ENCODE data around the gene COPS8. TPM values are rescaled to one million over a fixed set of nuclear protein-coding genes. Genes with fewer than 3 reads are reported as not detected.

COPS8 gene
- total and polyA plus RNA-seq, 2 experiments from 2014 or later = 120 to 130 TPM

DNA sequence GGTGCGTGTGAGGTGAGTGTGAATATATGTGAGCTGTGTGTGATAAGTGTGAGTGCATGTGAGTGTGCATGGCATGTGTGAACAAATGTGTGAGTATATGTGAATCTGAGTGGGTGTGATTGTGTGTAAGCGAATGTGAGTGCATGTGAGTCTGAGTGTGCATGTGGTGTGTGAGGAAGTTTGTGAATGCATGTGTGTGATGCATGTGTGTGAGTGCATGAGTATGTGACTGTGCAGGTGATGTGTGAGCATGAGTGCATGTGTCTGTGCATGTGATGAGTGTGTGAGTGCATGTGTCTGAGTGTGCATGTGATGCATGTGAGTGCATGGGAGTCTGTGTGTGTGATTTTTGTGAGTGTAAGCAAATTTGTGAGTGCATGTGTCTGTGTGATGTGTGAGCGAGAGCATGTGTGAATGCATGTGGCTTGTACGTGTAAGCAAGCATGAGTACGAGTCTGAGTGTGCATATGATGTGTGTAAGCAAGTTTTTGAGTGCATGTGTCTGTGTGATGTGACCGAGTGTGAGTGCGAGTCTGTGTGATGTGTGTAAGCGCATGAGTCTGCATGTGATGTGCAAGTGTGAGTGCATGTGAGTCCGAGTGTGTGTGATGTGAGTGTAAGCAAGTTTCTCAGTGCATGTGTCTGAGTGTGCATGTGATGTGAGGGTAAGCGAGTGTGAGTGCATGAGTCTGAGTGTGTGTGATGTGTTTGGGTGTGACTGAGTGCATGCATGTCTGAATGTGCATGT lies 43.3 kb downstream of the COPS8 start:
- TF ChIP-seq, protein P1, sequence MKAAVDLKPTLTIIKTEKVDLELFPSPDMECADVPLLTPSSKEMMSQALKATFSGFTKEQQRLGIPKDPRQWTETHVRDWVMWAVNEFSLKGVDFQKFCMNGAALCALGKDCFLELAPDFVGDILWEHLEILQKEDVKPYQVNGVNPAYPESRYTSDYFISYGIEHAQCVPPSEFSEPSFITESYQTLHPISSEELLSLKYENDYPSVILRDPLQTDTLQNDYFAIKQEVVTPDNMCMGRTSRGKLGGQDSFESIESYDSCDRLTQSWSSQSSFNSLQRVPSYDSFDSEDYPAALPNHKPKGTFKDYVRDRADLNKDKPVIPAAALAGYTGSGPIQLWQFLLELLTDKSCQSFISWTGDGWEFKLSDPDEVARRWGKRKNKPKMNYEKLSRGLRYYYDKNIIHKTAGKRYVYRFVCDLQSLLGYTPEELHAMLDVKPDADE (IDR thresholded peaks at IDR 0.05) = no peak
- TF ChIP-seq ZNF114 (CRISPR knock-in tag; IDR thresholded peaks at IDR 0.05) (no peak), POLR2AphosphoS5 (IDR thresholded peaks at IDR 0.05; ENCODE audit: low read depth) (no peak), EZH2 (IDR thresholded peaks at IDR 0.05; ENCODE audit: low read depth, unreplicated experiment) (no peak), EZH2phosphoT487 (IDR thresholded peaks at IDR 0.05; ENCODE audit: unreplicated experiment) (no peak), STAT1 (IDR thresholded peaks at IDR 0.05; ENCODE audit: unreplicated experiment) (no peak), JUNB (IDR thresholded peaks at IDR 0.05; ENCODE audit: unreplicated experiment) (no peak)
- TF ChIP-seq, protein P2, sequence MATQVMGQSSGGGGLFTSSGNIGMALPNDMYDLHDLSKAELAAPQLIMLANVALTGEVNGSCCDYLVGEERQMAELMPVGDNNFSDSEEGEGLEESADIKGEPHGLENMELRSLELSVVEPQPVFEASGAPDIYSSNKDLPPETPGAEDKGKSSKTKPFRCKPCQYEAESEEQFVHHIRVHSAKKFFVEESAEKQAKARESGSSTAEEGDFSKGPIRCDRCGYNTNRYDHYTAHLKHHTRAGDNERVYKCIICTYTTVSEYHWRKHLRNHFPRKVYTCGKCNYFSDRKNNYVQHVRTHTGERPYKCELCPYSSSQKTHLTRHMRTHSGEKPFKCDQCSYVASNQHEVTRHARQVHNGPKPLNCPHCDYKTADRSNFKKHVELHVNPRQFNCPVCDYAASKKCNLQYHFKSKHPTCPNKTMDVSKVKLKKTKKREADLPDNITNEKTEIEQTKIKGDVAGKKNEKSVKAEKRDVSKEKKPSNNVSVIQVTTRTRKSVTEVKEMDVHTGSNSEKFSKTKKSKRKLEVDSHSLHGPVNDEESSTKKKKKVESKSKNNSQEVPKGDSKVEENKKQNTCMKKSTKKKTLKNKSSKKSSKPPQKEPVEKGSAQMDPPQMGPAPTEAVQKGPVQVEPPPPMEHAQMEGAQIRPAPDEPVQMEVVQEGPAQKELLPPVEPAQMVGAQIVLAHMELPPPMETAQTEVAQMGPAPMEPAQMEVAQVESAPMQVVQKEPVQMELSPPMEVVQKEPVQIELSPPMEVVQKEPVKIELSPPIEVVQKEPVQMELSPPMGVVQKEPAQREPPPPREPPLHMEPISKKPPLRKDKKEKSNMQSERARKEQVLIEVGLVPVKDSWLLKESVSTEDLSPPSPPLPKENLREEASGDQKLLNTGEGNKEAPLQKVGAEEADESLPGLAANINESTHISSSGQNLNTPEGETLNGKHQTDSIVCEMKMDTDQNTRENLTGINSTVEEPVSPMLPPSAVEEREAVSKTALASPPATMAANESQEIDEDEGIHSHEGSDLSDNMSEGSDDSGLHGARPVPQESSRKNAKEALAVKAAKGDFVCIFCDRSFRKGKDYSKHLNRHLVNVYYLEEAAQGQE (IDR thresholded peaks at IDR 0.05; ENCODE audit: unreplicated experiment) = no peak
- no peak overlapping the region for H2AFZ ChIP-seq
- H3F3A ChIP-seq (replicated peaks; ENCODE audit: low read depth) = 0 out of 2 replicates have a peak, but pooled peaks cover 5% of the 10 kb centered on the region
- no peaks in the 10 kb centered on the region for H3K4me1 ChIP-seq (ENCODE audit: insufficient read depth)
- H3K4me3 ChIP-seq = no peak overlapping the region
- Mint-ChIP-seq H3K36me3 (ENCODE audit: low read depth) (no peaks in the 10 kb centered on the region), H3K9me3 (no peaks in the 10 kb centered on the region), H3K4me1 (peaks cover 2% of the 10 kb centered on the region; the same call in 1 of the 3 replicates), H3K27ac (no peak overlapping the region), H3K27me3 (ENCODE audit: insufficient read depth, low read depth, poor library complexity) (no peaks in the 10 kb centered on the region), H3K4me3 (no peak overlapping the region)
- no peak overlapping the region for H3K27ac ChIP-seq (ENCODE audit: low read depth)
- H3K9me2 ChIP-seq (ENCODE audit: insufficient read depth) = no peaks in the 10 kb centered on the region; the same call in 1 of the 2 replicates
- DNase-seq (ENCODE audit: low spot score) (no peak), ATAC-seq (no peak)
- H4K20me1 ChIP-seq (replicated peaks; ENCODE audit: insufficient read depth) = no peaks in the 10 kb centered on the region
- no peaks in the 10 kb centered on the region for H3K36me3 ChIP-seq (ENCODE audit: insufficient read depth)
- H3K4me2 ChIP-seq = no peak overlapping the region
- H3K27me3 ChIP-seq (ENCODE audit: insufficient read depth) = no peaks in the 10 kb centered on the region
- no peaks in the 10 kb centered on the region for H3K79me2 ChIP-seq (replicated peaks; ENCODE audit: insufficient read depth)

DNA sequence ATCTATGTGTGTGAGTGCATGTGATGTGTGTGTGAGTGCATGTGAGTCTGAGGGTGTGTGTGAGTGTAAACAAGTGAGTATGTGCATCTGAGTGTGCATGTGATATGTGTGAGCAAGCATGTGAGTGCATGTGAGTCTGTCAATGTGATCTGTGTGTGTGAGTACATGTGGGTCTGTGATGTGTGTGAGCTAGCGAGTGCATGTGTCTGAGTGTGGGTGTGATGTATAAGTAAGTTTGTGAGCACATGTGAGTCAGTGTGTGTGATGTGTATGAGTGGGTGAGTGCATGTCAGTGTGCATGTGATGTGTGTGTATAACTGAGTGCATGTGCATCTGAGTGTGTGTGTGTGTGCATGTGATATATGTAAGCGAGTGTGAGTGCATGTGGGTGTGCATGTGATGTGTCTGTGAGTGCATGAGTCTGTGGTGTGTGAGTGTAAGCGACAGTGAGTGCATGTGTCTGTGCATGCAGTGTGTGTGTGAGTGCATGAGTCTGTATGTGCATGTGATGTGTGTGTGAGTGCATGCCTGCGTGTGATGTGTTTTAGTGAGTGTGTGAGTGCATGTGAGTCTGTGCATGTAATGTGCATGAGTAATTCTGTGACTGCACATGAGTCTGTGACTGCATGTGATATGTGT lies 44.1 kb downstream of the COPS8 start:
- no peaks in the 10 kb centered on the region for H3K36me3 ChIP-seq (ENCODE audit: insufficient read depth)

More for the DNA sequence above, 44.1 kb downstream of the COPS8 start:
- ATAC-seq (no peak), DNase-seq (ENCODE audit: low spot score) (no peak)
- Mint-ChIP-seq H3K9me3 (no peaks in the 10 kb centered on the region), H3K4me3 (no peak overlapping the region), H3K36me3 (ENCODE audit: low read depth) (no peaks in the 10 kb centered on the region), H3K27me3 (ENCODE audit: insufficient read depth, low read depth, poor library complexity) (no peaks in the 10 kb centered on the region), H3K4me1 (peaks cover 2% of the 10 kb centered on the region; the same call in 1 of the 3 replicates), H3K27ac (no peak overlapping the region)
- H3K4me3 ChIP-seq = no peak overlapping the region
- no peaks in the 10 kb centered on the region for H3K27me3 ChIP-seq (ENCODE audit: insufficient read depth)
- H3K79me2 ChIP-seq (replicated peaks; ENCODE audit: insufficient read depth) = no peaks in the 10 kb centered on the region
- no peak for TF ChIP-seq POLR2AphosphoS5 (IDR thresholded peaks at IDR 0.05; ENCODE audit: low read depth)
- TF ChIP-seq JUNB (IDR thresholded peaks at IDR 0.05; ENCODE audit: unreplicated experiment) = no peak
- TF ChIP-seq ZNF331 (CRISPR knock-in tag; IDR thresholded peaks at IDR 0.05; ENCODE audit: low read depth) = no peak
- TF ChIP-seq, protein P2 (IDR thresholded peaks at IDR 0.05; ENCODE audit: unreplicated experiment) = no peak
- no peak for TF ChIP-seq EZH2 (IDR thresholded peaks at IDR 0.05; ENCODE audit: low read depth, unreplicated experiment)
- no peaks in the 10 kb centered on the region for H3K4me1 ChIP-seq (ENCODE audit: insufficient read depth)
- no peaks in the 10 kb centered on the region for H4K20me1 ChIP-seq (replicated peaks; ENCODE audit: insufficient read depth)
- no peak overlapping the region for H3K27ac ChIP-seq (ENCODE audit: low read depth)
- no peak overlapping the region for H3K4me2 ChIP-seq
- H3K9me2 ChIP-seq (ENCODE audit: insufficient read depth) = no peaks in the 10 kb centered on the region; the same call in 1 of the 2 replicates
- no peak overlapping the region for H2AFZ ChIP-seq
- 0 out of 2 replicates have a peak, but pooled peaks cover 5% of the 10 kb centered on the region for H3F3A ChIP-seq (replicated peaks; ENCODE audit: low read depth)

Data from GM23338 (cell line).